CD4-positive, alpha-beta T cell (primary cell): ENCODE data around the gene SOWAHA. TPM values are rescaled to one million over a fixed set of nuclear protein-coding genes. Genes with fewer than 3 reads are reported as not detected.

Experiments
- ATAC-seq: fragments of 200-7000 bp; cut with Tn5 transposase; one replicate; pipeline ENCODE4 v1.10.0; 2022; ENCODE audit warnings: mild to moderate bottlenecking; ENCODE audit not compliant: poor library complexity
- CTCF ChIA-PET: fragments of 350-600 bp; sonication (Branson Sonifier 250); formaldehyde crosslinking; loops from one replicate; lab custom pipeline; 2021; ENCODE audit warnings: antibody characterized with exemption, inconsistent platforms; lab: Charles Lee
- POLR2A ChIA-PET: fragments of 350-600 bp; sonication (Branson Sonifier 250); formaldehyde crosslinking; loops from one replicate; lab custom pipeline; 2021; ENCODE audit warnings: antibody characterized with exemption, inconsistent platforms; lab: Charles Lee
- DNase-seq, 14 experiments: peaks; one replicate each; pipeline ENCODE4 v3.0.0-alpha.2; 2013 to 2020; ENCODE audit warnings: mixed read lengths in 2 of 14
- H3K27ac ChIP-seq, 2 donors: one replicate each; pipeline versions ENCODE4 v1.5.1 to v1.7.0; 2013; ENCODE audit warnings: low read length in 2 of 2, low read depth in 1 of 2, mild to moderate bottlenecking in 1 of 2
- H3K27me3 ChIP-seq, 2 experiments: 1 replicate in 1 of 2; 2 replicates in 1 of 2; pipeline versions ENCODE4 v1.6.1 to v1.7.0; 2013; ENCODE audit warnings: low read length in 2 of 2, control low read depth in 1 of 2, mild to moderate bottlenecking in 1 of 2, moderate library complexity in 1 of 2; ENCODE audit not compliant: insufficient read depth in 2 of 2, control insufficient read depth in 1 of 2
- H3K36me3 ChIP-seq: one replicate; pipeline ENCODE4 v1.6.1; 2013; ENCODE audit warnings: low read length, control low read depth; ENCODE audit not compliant: insufficient read depth
- H3K4me1 ChIP-seq: one replicate; pipeline ENCODE4 v1.6.1; 2013; ENCODE audit warnings: low read length, control low read depth; ENCODE audit not compliant: insufficient read depth
- H3K4me3 ChIP-seq: one replicate; pipeline ENCODE4 v1.5.1; 2013; ENCODE audit warnings: mild to moderate bottlenecking, low read length, moderate library complexity
- H3K9me3 ChIP-seq, 2 experiments: 1 replicate in 1 of 2; 2 replicates in 1 of 2; pipeline versions ENCODE4 v1.6.1 to v1.7.0; 2013; ENCODE audit warnings: low read length in 2 of 2, mild to moderate bottlenecking in 2 of 2, control low read depth in 1 of 2, moderate library complexity in 1 of 2; ENCODE audit not compliant: control insufficient read depth in 1 of 2, insufficient read depth in 1 of 2
- H3K27ac Mint-ChIP-seq: one replicate; pipeline ENCODE4 v1.8.0; 2020; ENCODE audit warnings: mixed read lengths
- H3K27me3 Mint-ChIP-seq: one replicate; pipeline ENCODE4 v1.8.0; 2021; ENCODE audit warnings: mixed read lengths
- H3K36me3 Mint-ChIP-seq: one replicate; pipeline ENCODE4 v1.8.0; 2021; ENCODE audit warnings: low read depth, mixed read lengths
- H3K4me1 Mint-ChIP-seq: one replicate; pipeline ENCODE4 v1.8.0; 2021; ENCODE audit warnings: low read depth, mixed read lengths
- H3K4me3 Mint-ChIP-seq: one replicate; pipeline ENCODE4 v1.8.0; 2020; ENCODE audit warnings: mild to moderate bottlenecking, mixed read lengths
- H3K9me3 Mint-ChIP-seq: one replicate; pipeline ENCODE4 v1.8.0; 2020; ENCODE audit warnings: mixed read lengths
- CTCF ChIP-seq: fragments of 200-600 bp; IDR thresholded peaks from one replicate; pipeline ENCODE4 v1.8.0; 2022; ENCODE audit warnings: antibody characterized with exemption, mild to moderate bottlenecking
- intact Hi-C, 2 experiments: fragments of 100-400 bp; cut with DNase I in 1 of 2; cut with micrococcal nuclease in 1 of 2; formaldehyde crosslinking; loops; one replicate each; pipeline versions ENCODE4 v1.15.1 to v1.9.0; 2023 to 2025; cut with DNase I, micrococcal nuclease
- total RNA-seq, 174 experiments: library from RNA in 2 of 174; stranded (reverse) in 2 of 174; gene quantifications; one replicate each; pipeline ENCODE4 v1.2.3 and lab custom pipeline; 2021 to 2026

Gene SOWAHA
- total RNA-seq, 2 experiments from 2014 or later = not detected

DNA sequence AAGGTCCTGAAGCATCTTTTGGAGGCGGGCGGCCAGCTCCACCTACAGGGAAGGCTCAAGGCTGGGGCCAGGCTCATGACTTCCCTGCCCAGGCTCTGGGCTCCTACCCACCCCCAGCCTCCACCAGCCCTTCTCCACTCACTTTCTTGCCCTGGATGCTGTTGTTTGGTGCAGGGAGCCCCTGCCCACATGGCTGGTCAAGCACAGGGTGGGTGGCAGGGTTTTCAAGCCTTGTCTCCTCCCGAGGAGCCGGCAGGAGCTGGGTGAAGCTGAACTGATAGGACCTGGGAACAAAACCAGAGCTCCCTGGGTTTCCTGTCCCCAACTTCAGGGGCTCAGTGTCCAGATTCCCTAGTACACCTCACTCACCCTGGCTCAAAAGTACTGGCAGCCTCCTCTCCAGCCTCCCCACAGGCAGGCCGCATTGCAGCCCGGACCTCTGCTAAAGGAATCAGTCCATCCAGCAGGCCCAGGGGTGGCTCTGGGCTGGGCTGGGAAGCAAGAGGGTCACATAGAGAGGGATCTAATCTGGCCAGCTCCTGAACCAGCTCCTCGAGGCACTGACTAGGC lies 10.5 kb downstream of the SOWAHA start:
- Mint-ChIP-seq H3K27ac (no peak overlapping the region), H3K27me3 (peaks cover 73% of the 10 kb centered on the region), H3K9me3 (no peaks in the 10 kb centered on the region), H3K4me1 (peaks cover 13% of the 10 kb centered on the region), H3K4me3 (peak overlapping the region; percentile 11), H3K36me3 (no peaks in the 10 kb centered on the region)
- Histone ChIP-seq H3K9me3 (peaks cover 0 to 20% of the 10 kb centered on the region in 2 experiments), H3K4me1 (peaks cover 28% of the 10 kb centered on the region), H3K27ac (no peak overlapping the region), H3K36me3 (no peaks in the 10 kb centered on the region), H3K4me3 (no peak overlapping the region), H3K27me3 (peaks cover 48 to 54% of the 10 kb centered on the region in 2 experiments)
- ChIA-PET POLR2A (interaction anchor here (0.5 kb wide), 1 partner anchor 294 kb away, joined by 3 read pairs; no protein-coding TSS in a partner anchor), CTCF (no interaction called here)
- TF ChIP-seq CTCF = no peak
- DNase-seq (no peak), ATAC-seq (no peak)
- intact Hi-C loops = no loop called here

DNA sequence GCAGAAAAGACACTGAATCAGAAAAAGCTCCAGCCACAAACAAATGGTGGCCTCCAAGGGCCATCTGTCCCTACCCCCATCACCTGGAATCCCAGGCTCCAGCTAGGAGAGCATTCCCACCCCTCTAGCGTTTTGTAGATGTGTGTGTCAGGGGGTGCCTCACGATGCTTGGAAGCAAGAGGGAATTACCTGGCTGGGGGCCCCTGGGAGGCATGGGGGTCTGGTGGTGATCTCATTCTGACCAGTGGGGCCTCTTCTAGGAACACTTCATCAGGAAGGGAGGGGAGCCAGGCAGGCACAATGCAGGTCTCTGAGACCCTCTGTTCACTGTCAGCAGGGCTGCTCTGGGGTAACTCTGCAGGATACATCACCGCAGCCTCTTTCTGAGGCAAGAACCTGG lies 11.3 kb downstream of the SOWAHA start:
- Mint-ChIP-seq H3K4me3 (peak overlapping the region; percentile 11), H3K4me1 (peaks cover 13% of the 10 kb centered on the region), H3K27me3 (peaks cover 73% of the 10 kb centered on the region), H3K27ac (no peak overlapping the region), H3K36me3 (no peaks in the 10 kb centered on the region), H3K9me3 (no peaks in the 10 kb centered on the region)
- DNase-seq (no peak), ATAC-seq (no peak)
- H3K36me3 ChIP-seq = no peaks in the 10 kb centered on the region
- no peak overlapping the region for H3K27ac ChIP-seq
- no peak for TF ChIP-seq CTCF
- peaks cover 45 to 61% of the 10 kb centered on the region in 2 experiments for H3K27me3 ChIP-seq
- H3K9me3 ChIP-seq = peaks cover 0 to 18% of the 10 kb centered on the region in 2 experiments
- intact Hi-C loops = no loop called here
- peaks cover 26% of the 10 kb centered on the region for H3K4me1 ChIP-seq
- ChIA-PET CTCF (no interaction called here), POLR2A (interaction anchor here (0.5 kb wide), 1 partner anchor 295 kb away, joined by 3 read pairs; no protein-coding TSS in a partner anchor)
- no peak overlapping the region for H3K4me3 ChIP-seq

DNA sequence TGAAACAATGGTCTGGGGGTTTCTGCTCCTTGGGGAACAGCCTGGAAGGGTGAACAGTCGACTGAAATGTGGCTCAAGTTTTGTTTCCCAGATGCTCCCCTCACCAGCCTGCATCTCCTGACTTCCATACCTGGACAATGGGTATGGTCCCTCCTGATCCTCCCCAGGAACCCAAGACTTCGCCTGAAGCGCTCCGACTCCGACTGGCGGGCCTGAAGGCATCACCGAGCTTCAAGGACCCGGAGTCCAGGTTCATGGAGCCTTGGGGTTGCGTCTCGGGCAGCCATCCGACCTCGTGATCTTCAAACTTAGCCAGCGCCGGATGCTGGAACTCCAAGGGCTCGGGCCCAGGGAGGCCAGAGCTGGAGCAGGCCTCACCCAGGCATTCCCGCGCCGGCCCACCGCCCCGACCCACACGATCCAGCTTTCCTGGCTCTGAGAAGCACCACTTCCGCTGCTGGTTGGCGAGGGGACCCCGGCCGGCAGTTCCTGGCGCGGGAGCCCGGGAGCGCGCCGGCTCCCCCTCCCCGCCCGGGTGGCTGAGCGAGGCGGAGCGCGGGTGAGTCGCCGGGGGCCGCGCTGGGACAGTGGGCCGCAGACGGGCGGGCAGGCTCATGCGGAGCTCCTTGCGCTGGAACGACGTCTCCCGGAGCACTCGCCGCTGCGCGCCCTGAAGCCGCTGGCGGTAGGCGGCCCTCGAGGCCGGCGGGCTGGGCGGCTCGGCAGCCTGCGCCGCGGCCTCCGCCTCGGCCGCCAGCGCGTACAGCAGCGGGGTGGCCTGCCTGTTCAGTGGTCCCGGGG lies 12.1 kb downstream of the SOWAHA start:
- Histone ChIP-seq H3K9me3 (peaks cover 0 to 14% of the 10 kb centered on the region in 2 experiments), H3K36me3 (no peaks in the 10 kb centered on the region), H3K4me1 (peaks cover 24% of the 10 kb centered on the region), H3K27me3 (peaks cover 46 to 62% of the 10 kb centered on the region in 2 experiments), H3K4me3 (no peak overlapping the region), H3K27ac (no peak overlapping the region)
- no peaks in the 10 kb centered on the region for H3K9me3 Mint-ChIP-seq
- no peaks in the 10 kb centered on the region for H3K36me3 Mint-ChIP-seq
- peaks cover 13% of the 10 kb centered on the region for H3K4me1 Mint-ChIP-seq
- DNase-seq (no peak), ATAC-seq (no peak)
- TF ChIP-seq CTCF = no peak
- peaks cover 75% of the 10 kb centered on the region for H3K27me3 Mint-ChIP-seq
- ChIA-PET CTCF (interaction anchor here (1.5 kb wide), 1 partner anchor 10 kb away, joined by 4 read pairs; no protein-coding TSS in a partner anchor), POLR2A (no interaction called here)
- intact Hi-C loops = no loop called here
- H3K4me3 Mint-ChIP-seq = no peak overlapping the region
- H3K27ac Mint-ChIP-seq = no peak overlapping the region
